SU-DHL-6 (cell line): Measurements from ENCODE around the gene TNFRSF1B.

ENCODE experiments used
- H2AFZ ChIP-seq: fragments of 200-600 bp; sonication (generic); 2 replicates; pipeline ENCODE4 v1.6.1; 2014; ENCODE audit warnings: low read depth, mild to moderate bottlenecking, moderate library complexity, mixed read lengths, antibody characterized with exemption, low read length; ENCODE audit not compliant: severe bottlenecking
- H3F3A ChIP-seq: fragments of 200-600 bp; shearing (Covaris generic); 2 replicates; pipeline ENCODE4 v1.6.0; 2016; ENCODE audit warnings: antibody characterized with exemption, mild to moderate bottlenecking; ENCODE audit not compliant: insufficient read depth
- H3K27ac ChIP-seq: fragments of 200-600 bp; sonication (generic); 2 replicates; pipeline ENCODE4 v1.5.1; 2016; ENCODE audit warnings: low read depth, mild to moderate bottlenecking, low read length, moderate library complexity, mixed read lengths
- H3K27me3 ChIP-seq: fragments of 200-600 bp; sonication (generic), shearing (Covaris generic); 2 replicates; pipeline ENCODE4 v1.6.0; 2014; ENCODE audit warnings: mild to moderate bottlenecking, low read length
- H3K36me3 ChIP-seq: fragments of 200-600 bp; sonication (generic); 2 replicates; pipeline ENCODE4 v1.6.1; 2014; ENCODE audit warnings: mild to moderate bottlenecking, low read length, mixed read lengths
- H3K4me2 ChIP-seq: fragments of 300-600, 200-600 bp; shearing (Covaris generic), sonication (generic); 2 replicates; pipeline ENCODE4 v1.6.0; 2014; ENCODE audit warnings: low read length, low read depth, mild to moderate bottlenecking; ENCODE audit not compliant: poor library complexity, severe bottlenecking
- H3K4me3 ChIP-seq: fragments of 200-600 bp; sonication (generic); 2 replicates; pipeline ENCODE4 v1.5.1; 2014; ENCODE audit warnings: antibody characterized with exemption, low read length, mild to moderate bottlenecking, mixed read lengths; ENCODE audit not compliant: insufficient read depth, poor library complexity, severe bottlenecking
- H3K79me2 ChIP-seq: fragments of 200-600 bp; sonication (generic); 2 replicates; pipeline ENCODE4 v1.6.1; 2014; ENCODE audit warnings: mild to moderate bottlenecking, low read length, moderate library complexity; ENCODE audit not compliant: insufficient read depth
- H3K9ac ChIP-seq: fragments of 200-600 bp; sonication (generic); 2 replicates; pipeline ENCODE4 v1.7.0; 2014; ENCODE audit warnings: mild to moderate bottlenecking, low read length
- H3K9me2 ChIP-seq: fragments of 200-600 bp; sonication (generic); replicated peaks from 2 replicates; pipeline ENCODE4 v1.6.1; 2014; ENCODE audit warnings: low read length; ENCODE audit not compliant: insufficient read depth
- H3K9me3 ChIP-seq: fragments of 200-600 bp; sonication (generic); 2 replicates; pipeline ENCODE4 v1.6.1; 2014; ENCODE audit warnings: low read length, mixed read lengths; ENCODE audit not compliant: insufficient read depth
- H4K20me1 ChIP-seq: fragments of 200-600 bp; sonication (generic); 2 replicates; pipeline ENCODE4 v1.6.1; 2014; ENCODE audit warnings: low read depth, mild to moderate bottlenecking, antibody characterized with exemption, low read length, moderate library complexity, mixed read lengths
- CTCF ChIP-seq: fragments of 200-600 bp; sonication (generic); IDR thresholded peaks from one replicate; pipeline ENCODE4 v1.5.1; 2017; ENCODE audit warnings: antibody characterized with exemption, mild to moderate bottlenecking, low read length, moderate library complexity; ENCODE audit not compliant: insufficient read depth, poor library complexity, severe bottlenecking
- EZH2phosphoT487 ChIP-seq: fragments of 200-600 bp; sonication (generic), shearing (Covaris generic); conservative IDR thresholded peaks from 2 replicates; pipeline ENCODE4 v1.6.1; 2018; ENCODE audit warnings: mild to moderate bottlenecking, antibody characterized with exemption, low read length, moderate library complexity, mixed read lengths

Gene TNFRSF1B

GRCh38 chr1:12142141-12142823, 24.5 kb upstream of the TNFRSF1B start:
- no peak for TF ChIP-seq EZH2phosphoT487
- TF ChIP-seq CTCF, result no peak
- Histone ChIP-seq H3K27ac (no peak overlapping the region), H3K9ac (no peak overlapping the region), H3K36me3 (no peaks in the 10 kb centered on the region), H3K79me2 (no peaks in the 10 kb centered on the region), H3F3A (no peaks in the 10 kb centered on the region), H3K4me2 (no peak overlapping the region), H4K20me1 (no peaks in the 10 kb centered on the region), H3K4me3 (no peak overlapping the region), H3K27me3 (no peaks in the 10 kb centered on the region), H2AFZ (no peak overlapping the region), H3K9me3 (no peaks in the 10 kb centered on the region), H3K9me2 (no peaks in the 10 kb centered on the region)

- H2AFZ ChIP-seq, result peak overlapping the region; percentile 79
- H4K20me1 ChIP-seq, result no peaks in the 10 kb centered on the region
- H3K79me2 ChIP-seq, result no peaks in the 10 kb centered on the region
- H3K9me3 ChIP-seq, result no peaks in the 10 kb centered on the region
- TF ChIP-seq EZH2phosphoT487 (no peak), CTCF (no peak)
- no peaks in the 10 kb centered on the region for H3K36me3 ChIP-seq
- H3K9ac ChIP-seq, result peak overlapping the region; percentile 6; the same call in 1 of the 2 replicates
- no peaks in the 10 kb centered on the region for H3F3A ChIP-seq
- 0 out of 2 replicates have a peak overlapping the region, but pooled peaks have one; percentile 4 for H3K27ac ChIP-seq
- H3K9me2 ChIP-seq, result no peaks in the 10 kb centered on the region
- no peak overlapping the region for H3K4me3 ChIP-seq
- H3K27me3 ChIP-seq, result no peaks in the 10 kb centered on the region
- peak overlapping the region; percentile 2 for H3K4me2 ChIP-seq
Measured at GRCh38 chr1:12142891-12143630, 23.7 kb upstream of the TNFRSF1B start.

- no peaks in the 10 kb centered on the region for H3K27me3 ChIP-seq
- H2AFZ ChIP-seq, result peak overlapping the region; percentile 79
- H3K9me2 ChIP-seq, result no peaks in the 10 kb centered on the region
- H4K20me1 ChIP-seq, result no peaks in the 10 kb centered on the region
- TF ChIP-seq CTCF, result no peak
- peak overlapping the region; percentile 2 for H3K4me2 ChIP-seq
- 0 out of 2 replicates have a peak overlapping the region, but pooled peaks have one; percentile 4 for H3K27ac ChIP-seq
- peak overlapping the region; percentile 6; the same call in 1 of the 2 replicates for H3K9ac ChIP-seq
- no peaks in the 10 kb centered on the region for H3K79me2 ChIP-seq
- H3K9me3 ChIP-seq, result no peaks in the 10 kb centered on the region
- no peaks in the 10 kb centered on the region for H3F3A ChIP-seq
- no peak overlapping the region for H3K4me3 ChIP-seq
- no peaks in the 10 kb centered on the region for H3K36me3 ChIP-seq
Measured at GRCh38 chr1:12143631-12144155, 23.1 kb upstream of the TNFRSF1B start.
